ENCODE measurements around the gene EVC.

DNA sequence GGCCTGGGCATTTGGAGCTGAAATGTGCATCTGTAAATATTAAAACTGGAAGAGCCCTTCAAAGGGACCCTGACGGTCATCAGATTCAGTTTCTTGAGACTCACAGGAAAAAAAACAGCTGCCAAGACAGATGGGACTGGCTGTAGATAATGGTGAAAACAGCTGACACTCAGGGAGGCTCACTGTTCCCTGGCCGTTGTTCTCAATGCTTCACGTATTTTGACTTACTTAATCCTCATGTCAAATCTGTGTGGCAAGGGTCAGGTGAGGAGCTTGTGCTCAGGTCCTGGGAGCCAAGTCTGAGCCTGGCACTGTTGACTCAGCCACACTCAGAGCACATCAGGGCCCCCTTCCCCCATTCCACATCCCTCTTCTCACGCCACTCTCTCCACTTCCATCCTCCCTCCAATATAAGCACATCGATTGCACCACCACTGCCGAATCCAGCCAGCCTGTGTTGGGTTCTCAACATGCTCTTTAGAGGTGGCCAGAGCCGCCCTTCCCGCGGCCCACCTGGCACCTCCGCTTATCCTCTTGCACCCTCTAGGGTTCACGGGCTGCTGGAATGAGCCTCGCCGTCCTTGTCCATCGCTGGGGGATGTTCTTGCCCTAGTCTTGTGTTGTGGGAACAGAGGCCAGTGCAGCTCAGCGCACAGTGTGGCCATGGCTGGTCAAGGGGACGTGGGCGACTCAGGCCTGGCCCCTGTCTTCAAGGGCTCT, 40.1 kb downstream of the EVC start:
- TF ChIP-seq EP300 (IDR thresholded peaks at IDR 0.05; ENCODE audit: borderline replicate concordance) (no peak), FOXM1 (IDR thresholded peaks at IDR 0.05; ENCODE audit: borderline replicate concordance, low read depth) (no peak), RAD21 (IDR thresholded peaks at IDR 0.05; ENCODE audit: low read depth) (no peak), TAF1 (IDR thresholded peaks at IDR 0.05; ENCODE audit: low read depth) (no peak), YY1 (IDR thresholded peaks at IDR 0.05; ENCODE audit: low read depth) (no peak), CEBPB (IDR thresholded peaks at IDR 0.05) (no peak), ZBTB7A (IDR thresholded peaks at IDR 0.05; ENCODE audit: low read depth) (no peak), NFIC (IDR thresholded peaks at IDR 0.05) (no peak), EGR1 (IDR thresholded peaks at IDR 0.05) (no peak), TEAD4 (IDR thresholded peaks at IDR 0.05) (no peak), TCF12 (IDR thresholded peaks at IDR 0.05; ENCODE audit: low read depth) (no peak)
- TF ChIP-seq, protein P1, sequence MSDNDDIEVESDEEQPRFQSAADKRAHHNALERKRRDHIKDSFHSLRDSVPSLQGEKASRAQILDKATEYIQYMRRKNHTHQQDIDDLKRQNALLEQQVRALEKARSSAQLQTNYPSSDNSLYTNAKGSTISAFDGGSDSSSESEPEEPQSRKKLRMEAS (IDR thresholded peaks at IDR 0.05) = no peak
- TF ChIP-seq, protein P2, sequence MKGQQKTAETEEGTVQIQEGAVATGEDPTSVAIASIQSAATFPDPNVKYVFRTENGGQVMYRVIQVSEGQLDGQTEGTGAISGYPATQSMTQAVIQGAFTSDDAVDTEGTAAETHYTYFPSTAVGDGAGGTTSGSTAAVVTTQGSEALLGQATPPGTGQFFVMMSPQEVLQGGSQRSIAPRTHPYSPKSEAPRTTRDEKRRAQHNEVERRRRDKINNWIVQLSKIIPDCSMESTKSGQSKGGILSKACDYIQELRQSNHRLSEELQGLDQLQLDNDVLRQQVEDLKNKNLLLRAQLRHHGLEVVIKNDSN (IDR thresholded peaks at IDR 0.05) = no peak
- TF ChIP-seq, protein P3, sequence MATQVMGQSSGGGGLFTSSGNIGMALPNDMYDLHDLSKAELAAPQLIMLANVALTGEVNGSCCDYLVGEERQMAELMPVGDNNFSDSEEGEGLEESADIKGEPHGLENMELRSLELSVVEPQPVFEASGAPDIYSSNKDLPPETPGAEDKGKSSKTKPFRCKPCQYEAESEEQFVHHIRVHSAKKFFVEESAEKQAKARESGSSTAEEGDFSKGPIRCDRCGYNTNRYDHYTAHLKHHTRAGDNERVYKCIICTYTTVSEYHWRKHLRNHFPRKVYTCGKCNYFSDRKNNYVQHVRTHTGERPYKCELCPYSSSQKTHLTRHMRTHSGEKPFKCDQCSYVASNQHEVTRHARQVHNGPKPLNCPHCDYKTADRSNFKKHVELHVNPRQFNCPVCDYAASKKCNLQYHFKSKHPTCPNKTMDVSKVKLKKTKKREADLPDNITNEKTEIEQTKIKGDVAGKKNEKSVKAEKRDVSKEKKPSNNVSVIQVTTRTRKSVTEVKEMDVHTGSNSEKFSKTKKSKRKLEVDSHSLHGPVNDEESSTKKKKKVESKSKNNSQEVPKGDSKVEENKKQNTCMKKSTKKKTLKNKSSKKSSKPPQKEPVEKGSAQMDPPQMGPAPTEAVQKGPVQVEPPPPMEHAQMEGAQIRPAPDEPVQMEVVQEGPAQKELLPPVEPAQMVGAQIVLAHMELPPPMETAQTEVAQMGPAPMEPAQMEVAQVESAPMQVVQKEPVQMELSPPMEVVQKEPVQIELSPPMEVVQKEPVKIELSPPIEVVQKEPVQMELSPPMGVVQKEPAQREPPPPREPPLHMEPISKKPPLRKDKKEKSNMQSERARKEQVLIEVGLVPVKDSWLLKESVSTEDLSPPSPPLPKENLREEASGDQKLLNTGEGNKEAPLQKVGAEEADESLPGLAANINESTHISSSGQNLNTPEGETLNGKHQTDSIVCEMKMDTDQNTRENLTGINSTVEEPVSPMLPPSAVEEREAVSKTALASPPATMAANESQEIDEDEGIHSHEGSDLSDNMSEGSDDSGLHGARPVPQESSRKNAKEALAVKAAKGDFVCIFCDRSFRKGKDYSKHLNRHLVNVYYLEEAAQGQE (IDR thresholded peaks at IDR 0.05; ENCODE audit: low read depth) = no peak
